Stimulated activated effector memory CD8-positive, alpha-beta T cell treated with anti-CD3 and anti-CD28 coated beads, Interleukin-12 subunit alpha, Interleukin-12 subunit beta, amount 100 ng/mL, for 72 hours (primary cell): ENCODE results near the gene CFAP99.
"Not testable (repeated sequence)": the region's sequence is repeated elsewhere in the genome, so short reads cannot be mapped to it uniquely, and the experiment has no call there.

Experiments used
- ATAC-seq: fragments of 150-1000 bp; cut with Tn5 transposase; 2 replicates; pipeline ENCODE4 v1.10.0; 2021
- DNase-seq, 2 donors: peaks; one replicate each; pipeline ENCODE4 v3.0.0; 2021 to 2022; ENCODE audit warnings: low spot score in 2 of 2
- H3K27ac Mint-ChIP-seq: one replicate; pipeline ENCODE4 v1.8.0; 2022; ENCODE audit warnings: mild to moderate bottlenecking, mixed read lengths
- H3K36me3 Mint-ChIP-seq: one replicate; pipeline ENCODE4 v1.8.0; 2022; ENCODE audit warnings: mild to moderate bottlenecking, mixed read lengths
- H3K4me1 Mint-ChIP-seq: one replicate; pipeline ENCODE4 v1.8.0; 2022; ENCODE audit warnings: mixed read lengths
- H3K4me3 Mint-ChIP-seq: one replicate; pipeline ENCODE4 v1.8.0; 2022; ENCODE audit warnings: mild to moderate bottlenecking, mixed read lengths
- H3K9me3 Mint-ChIP-seq: one replicate; pipeline ENCODE4 v1.8.0; 2022; ENCODE audit warnings: mixed read lengths

Gene CFAP99

DNA sequence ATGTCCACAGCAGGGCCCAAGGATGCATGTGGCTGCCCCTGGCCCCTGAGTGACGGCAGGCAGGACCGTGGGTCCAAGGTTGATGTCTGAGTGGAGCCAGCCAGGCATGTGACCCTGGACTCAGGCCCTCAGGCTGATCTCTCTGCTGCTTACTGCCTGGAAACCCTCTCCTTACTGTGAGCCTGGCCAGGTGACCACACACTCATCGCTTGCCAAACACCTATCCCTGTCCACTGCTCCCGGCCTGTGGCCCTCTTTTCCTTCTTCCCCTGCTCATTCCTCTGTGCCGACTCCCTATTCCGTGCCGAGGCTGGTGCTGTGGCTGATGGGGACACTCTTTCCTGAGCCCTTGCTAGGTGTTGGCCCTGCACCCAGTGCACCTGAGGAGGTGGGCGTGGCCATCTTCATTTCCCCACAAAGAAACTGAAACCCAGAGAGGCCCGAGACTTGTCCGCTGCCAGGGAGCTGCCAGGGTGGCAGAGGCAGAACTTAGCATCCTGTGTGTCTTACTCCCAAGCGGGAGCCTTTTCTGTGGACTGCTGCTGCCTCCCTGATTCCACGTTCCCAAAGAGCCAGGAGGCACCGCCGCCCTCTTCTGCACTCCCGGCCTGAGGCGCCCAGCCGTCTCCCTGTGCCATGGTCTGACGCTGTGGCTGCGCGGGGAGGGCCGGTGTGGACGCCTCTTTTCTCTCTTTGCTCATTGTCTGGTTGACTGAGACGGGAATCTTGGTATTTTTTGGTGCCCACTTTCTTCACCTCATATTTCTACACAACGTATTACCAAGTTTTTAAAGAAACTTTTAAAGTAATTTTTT is 38.9 kb downstream of the CFAP99 start:
- H3K9me3 Mint-ChIP-seq = no peaks in the 10 kb centered on the region
- no peak overlapping the region for H3K4me3 Mint-ChIP-seq
- ATAC-seq (no peak), DNase-seq (no peak)
- H3K4me1 Mint-ChIP-seq = peaks cover 10% of the 10 kb centered on the region
- H3K27ac Mint-ChIP-seq = no peak overlapping the region
- no peaks in the 10 kb centered on the region for H3K36me3 Mint-ChIP-seq

GRCh38 chr4:2458546-2459491 is 40.1 kb downstream of the CFAP99 start:
- no peak overlapping the region for H3K4me3 Mint-ChIP-seq
- H3K4me1 Mint-ChIP-seq = peaks cover 20% of the 10 kb centered on the region
- DNase-seq (no peak), ATAC-seq (no peak)
- H3K9me3 Mint-ChIP-seq = no peaks in the 10 kb centered on the region
- no peak overlapping the region for H3K27ac Mint-ChIP-seq
- H3K36me3 Mint-ChIP-seq = no peaks in the 10 kb centered on the region

GRCh38 chr4:2459589-2460349 is 41.0 kb downstream of the CFAP99 start:
- no peak for ATAC-seq
- Mint-ChIP-seq H3K4me1 (peaks cover 20% of the 10 kb centered on the region), H3K4me3 (no peak overlapping the region), H3K27ac (no peak overlapping the region), H3K36me3 (no peaks in the 10 kb centered on the region), H3K9me3 (no peaks in the 10 kb centered on the region)
- no peak for DNase-seq

GRCh38 chr4:2461246-2461960 is 42.6 kb downstream of the CFAP99 start:
- no peaks in the 10 kb centered on the region for H3K9me3 Mint-ChIP-seq
- peaks cover 6% of the 10 kb centered on the region for H3K36me3 Mint-ChIP-seq
- H3K27ac Mint-ChIP-seq = peak overlapping the region; percentile 30
- DNase-seq = no peak
- peak overlapping the region; percentile 73 for H3K4me3 Mint-ChIP-seq
- H3K4me1 Mint-ChIP-seq = peaks cover 20% of the 10 kb centered on the region
- no peak for ATAC-seq

DNA sequence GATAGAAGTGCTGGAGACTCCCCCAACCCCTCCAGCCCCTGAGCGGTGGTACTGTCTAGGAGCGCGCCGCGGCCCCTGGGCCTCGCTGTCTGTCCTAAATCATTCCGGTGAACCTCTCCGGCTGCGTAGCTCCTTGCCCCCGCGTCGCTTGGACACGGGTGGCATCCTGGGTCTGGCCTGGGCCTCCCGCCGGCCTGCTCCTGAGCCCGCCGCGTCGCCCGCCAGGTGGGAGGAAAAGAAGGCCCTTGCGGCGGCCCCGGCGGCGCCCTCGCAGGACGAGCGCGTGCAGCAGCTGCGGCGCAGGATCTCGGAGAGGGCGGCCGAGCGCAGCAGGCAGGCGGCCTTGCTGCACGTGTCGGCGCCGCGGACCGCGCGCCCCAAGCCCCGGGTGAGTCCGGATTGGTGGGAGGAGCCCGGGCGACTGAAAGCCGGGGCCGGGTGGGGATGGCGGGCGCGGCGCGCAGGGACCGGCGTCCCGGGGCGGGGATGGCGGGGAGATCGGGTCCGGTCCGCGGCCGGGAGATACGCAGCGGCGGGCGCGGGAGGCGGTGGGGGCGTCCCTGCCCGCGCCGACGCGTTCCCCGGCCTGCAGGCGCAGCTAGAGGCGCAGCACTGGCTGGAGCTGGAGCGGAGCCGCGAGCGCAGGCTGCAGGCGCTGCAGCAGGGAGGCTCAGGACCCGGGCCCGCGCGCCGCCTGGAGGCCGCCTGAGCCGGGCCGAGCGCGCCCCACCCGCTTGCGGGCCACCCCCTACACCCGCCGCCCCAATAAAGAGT is 43.6 kb downstream of the CFAP99 start:
- no peak overlapping the region for H3K27ac Mint-ChIP-seq
- H3K9me3 Mint-ChIP-seq = no peaks in the 10 kb centered on the region

DNA sequence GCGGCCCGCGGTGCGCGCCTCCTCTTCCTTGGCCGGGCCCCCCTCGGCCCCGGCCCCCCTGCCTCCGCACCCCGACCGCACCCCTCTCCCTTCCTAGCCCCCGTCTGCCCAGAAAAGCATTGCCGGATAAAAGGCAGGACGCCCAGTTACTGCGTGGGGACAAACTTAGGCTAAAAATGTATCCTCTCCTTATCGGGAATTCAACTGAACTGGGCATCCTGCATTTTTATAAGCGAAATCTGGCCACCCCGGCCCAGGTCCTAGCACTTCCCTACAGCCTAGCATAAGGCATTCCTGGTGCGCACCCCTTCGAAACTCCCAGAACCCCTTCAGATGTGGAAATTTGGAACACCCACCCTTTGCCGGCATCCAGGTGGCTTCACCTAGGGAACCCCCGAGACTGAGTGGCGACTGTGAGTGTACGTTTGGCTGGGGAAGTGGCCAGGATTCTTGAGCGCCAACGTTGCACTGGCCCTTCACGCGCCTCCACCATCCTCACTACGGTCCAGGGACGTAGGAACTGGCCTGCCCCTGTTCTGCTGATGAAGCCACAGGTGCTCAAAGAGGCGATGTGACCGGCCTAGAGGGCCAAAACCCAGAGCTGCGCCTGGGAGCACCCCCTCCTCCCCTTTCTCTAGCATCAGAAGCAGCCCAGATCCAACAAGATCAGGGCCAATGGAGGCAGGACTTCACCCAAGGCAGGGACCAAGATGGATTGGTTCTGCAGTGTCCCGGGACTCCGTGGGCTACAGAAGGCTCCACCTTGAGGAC is 44.4 kb downstream of the CFAP99 start:
- Mint-ChIP-seq H3K4me3 (peak overlapping the region; percentile 73), H3K9me3 (no peaks in the 10 kb centered on the region), H3K27ac (no peak overlapping the region), H3K4me1 (peaks cover 27% of the 10 kb centered on the region), H3K36me3 (peaks cover 13% of the 10 kb centered on the region)
- DNase-seq (no peak), ATAC-seq (no peak)

More for the DNA sequence above, 43.6 kb downstream of the CFAP99 start:
- DNase-seq = peak; percentile 54 to 75
- peak overlapping the region; percentile 73 for H3K4me3 Mint-ChIP-seq
- ATAC-seq = peak; percentile 94
- peaks cover 6% of the 10 kb centered on the region for H3K36me3 Mint-ChIP-seq
- peaks cover 20% of the 10 kb centered on the region for H3K4me1 Mint-ChIP-seq

DNA sequence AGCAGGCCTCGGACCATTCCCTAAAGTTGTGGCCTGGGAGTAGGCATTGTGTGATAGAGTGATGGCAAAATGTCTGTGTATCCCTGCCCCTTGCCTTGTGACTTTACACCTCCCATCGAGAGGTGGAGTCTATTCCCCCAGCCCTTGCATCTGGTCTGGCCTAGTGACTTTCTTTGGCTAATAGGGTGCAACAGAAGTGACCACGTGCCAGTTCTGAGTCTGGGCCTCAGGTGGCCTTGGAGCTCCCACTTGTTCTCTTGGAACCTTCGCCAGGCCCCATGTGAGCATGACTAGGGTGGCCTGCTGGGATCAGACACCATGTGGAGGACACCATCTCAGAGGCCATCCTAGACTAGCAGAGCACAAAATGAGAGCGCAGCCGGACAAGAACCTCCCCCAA is 46.3 kb downstream of the CFAP99 start:
- H3K27ac Mint-ChIP-seq = no peak overlapping the region
- no peak overlapping the region for H3K4me3 Mint-ChIP-seq
- H3K36me3 Mint-ChIP-seq = peaks cover 31% of the 10 kb centered on the region
- no peaks in the 10 kb centered on the region for H3K9me3 Mint-ChIP-seq
- peaks cover 30% of the 10 kb centered on the region for H3K4me1 Mint-ChIP-seq
- DNase-seq (no peak), ATAC-seq (no peak)

- ATAC-seq, DNase-seq, H3K9me3 Mint-ChIP-seq, H3K4me3 Mint-ChIP-seq, H3K27ac Mint-ChIP-seq: not testable (repeated sequence)
- Mint-ChIP-seq H3K4me1 (peaks cover 30% of the 10 kb centered on the region), H3K36me3 (peaks cover 36% of the 10 kb centered on the region)
Observed at GRCh38 chr4:2465544-2465943, 46.8 kb downstream of the CFAP99 start.

DNA sequence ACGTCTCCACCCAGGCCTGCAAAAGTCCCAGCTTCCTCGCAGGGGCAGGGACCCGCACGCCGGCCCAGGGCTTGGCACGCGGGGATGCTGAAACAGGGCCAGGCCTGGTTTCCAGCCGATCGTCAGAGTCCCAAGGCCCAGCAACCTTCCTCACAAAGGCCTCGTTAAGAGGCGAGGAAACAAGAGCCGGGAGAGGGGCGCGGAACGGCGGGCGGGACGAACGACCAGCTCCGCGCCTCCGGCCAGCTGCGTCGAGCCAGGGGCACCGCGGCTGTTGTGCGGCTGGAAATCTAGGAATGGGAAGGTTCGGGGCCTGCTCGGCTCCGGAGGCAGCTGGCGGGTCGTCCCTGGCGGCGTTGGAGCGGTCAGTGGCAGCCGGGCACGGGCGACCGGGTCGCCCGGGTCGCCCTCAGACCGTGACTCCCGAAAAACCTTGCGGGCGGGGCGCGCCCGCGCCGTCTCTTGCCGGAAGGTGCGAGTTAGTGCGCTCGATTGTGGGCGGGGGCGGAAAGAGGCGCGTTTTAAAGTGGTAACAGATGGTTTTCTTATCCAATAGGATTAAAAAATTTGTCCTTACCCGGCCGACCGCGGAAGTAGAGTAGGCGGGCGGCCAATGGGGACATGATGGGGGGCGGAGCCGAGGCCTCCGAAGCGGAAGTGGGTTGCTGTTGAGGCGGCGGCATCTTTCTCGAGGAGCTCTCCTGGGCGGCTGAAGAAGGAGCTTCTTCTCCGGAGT is 49.9 kb downstream of the CFAP99 start, which contains the start of gene RNF4:
Gene RNF4, plus strand, starts transcription at position 651 of the 736 bp plus-strand sequence. CDS start 21,388 bp downstream, outside the sequence.
- peak within 1 kb of the TSS; percentile 97 for H3K27ac Mint-ChIP-seq
- peak; percentile 90 for ATAC-seq
- DNase-seq = peak; percentile 76 to 97
- peak within 1 kb of the TSS; percentile 94 for H3K4me3 Mint-ChIP-seq
- no peaks in the 10 kb centered on the region for H3K9me3 Mint-ChIP-seq
- peaks cover 33% of the 10 kb centered on the region for H3K4me1 Mint-ChIP-seq
- peaks cover 67% of the 10 kb centered on the region for H3K36me3 Mint-ChIP-seq

DNA sequence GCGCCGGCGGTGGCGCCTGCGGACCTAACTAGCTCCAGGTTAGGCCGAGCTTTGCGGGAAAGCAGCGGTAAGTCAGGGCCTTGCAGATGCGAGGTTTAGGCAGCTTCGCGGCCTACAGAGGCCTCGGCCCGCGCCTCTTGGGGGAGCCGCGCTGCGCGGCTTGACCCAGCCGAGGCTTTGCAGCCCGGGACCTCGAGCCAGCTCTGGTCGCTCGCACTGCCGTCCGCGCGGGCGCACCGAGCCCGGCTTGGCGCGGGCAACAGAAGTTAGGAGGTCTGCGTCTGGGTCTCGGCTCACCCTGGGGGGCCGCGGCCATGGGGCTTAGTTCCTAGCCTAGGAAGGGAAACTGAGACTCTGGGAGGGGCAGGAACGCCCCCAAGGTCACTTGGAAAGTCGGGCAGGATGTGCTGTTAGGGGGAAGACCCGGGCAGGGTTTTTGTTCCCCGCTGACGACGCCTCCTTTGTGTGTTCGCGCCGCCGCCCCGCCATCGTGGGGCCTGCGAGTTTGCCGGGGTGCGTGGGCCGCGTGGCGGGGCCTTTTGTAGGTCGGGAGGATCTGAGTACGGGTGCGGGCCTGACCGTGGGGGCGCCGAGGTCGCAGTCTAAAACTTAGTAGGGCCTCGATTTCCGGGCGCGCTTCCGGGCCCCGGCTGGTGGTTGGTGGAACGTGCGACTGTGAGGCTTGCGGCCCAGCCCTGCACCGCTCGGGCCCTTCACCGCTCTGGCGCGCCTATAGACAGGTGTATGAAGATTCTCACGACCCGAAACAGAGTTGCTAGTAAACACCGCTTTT is 50.6 kb downstream of the CFAP99 start:
- Mint-ChIP-seq H3K4me3 (peak overlapping the region; percentile 94), H3K36me3 (peaks cover 75% of the 10 kb centered on the region), H3K27ac (peak overlapping the region; percentile 97), H3K4me1 (peaks cover 37% of the 10 kb centered on the region), H3K9me3 (no peaks in the 10 kb centered on the region)
- peak; percentile 74 for ATAC-seq
- peak; percentile 57 to 87 for DNase-seq

DNA sequence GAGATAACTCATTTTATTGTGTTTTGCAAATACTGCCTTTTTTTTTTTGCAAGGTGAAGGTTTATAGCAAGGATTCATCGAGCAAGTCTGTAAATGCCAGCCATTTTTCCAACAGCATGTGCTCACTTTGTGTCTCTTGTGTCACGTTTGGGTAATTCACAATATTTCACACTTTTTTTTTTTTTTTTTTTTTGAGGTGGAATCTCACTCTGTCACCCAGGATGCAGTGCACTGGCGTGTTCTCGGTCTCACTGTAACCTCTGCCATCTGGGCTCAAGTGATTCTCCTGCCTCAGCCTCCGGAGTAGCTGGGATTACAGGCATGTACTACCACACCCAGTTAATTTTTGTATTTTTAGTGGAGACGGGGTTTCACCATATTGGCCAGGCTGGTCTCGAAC is 52.0 kb downstream of the CFAP99 start:
- peaks cover 87% of the 10 kb centered on the region for H3K36me3 Mint-ChIP-seq
- no peaks in the 10 kb centered on the region for H3K9me3 Mint-ChIP-seq
- DNase-seq (no peak), ATAC-seq (no peak)
- H3K4me1 Mint-ChIP-seq = peaks cover 43% of the 10 kb centered on the region
- peak overlapping the region; percentile 97 for H3K27ac Mint-ChIP-seq
- H3K4me3 Mint-ChIP-seq = peak overlapping the region; percentile 94

GRCh38 chr4:2472187-2472586 is 53.4 kb downstream of the CFAP99 start:
- H3K9me3 Mint-ChIP-seq = no peaks in the 10 kb centered on the region
- H3K36me3 Mint-ChIP-seq = peaks cover 97% of the 10 kb centered on the region
- no peak for DNase-seq
- peak overlapping the region; percentile 97 for H3K27ac Mint-ChIP-seq
- H3K4me1 Mint-ChIP-seq = peaks cover 57% of the 10 kb centered on the region
- no peak for ATAC-seq
- no peak overlapping the region for H3K4me3 Mint-ChIP-seq
